H9 (cell line): ENCODE results near the gene CEP112. TPM values are rescaled to one million over a fixed set of nuclear protein-coding genes. Genes with fewer than 3 reads are reported as not detected.

Experiments used
- DNase-seq: peaks from one replicate; pipeline ENCODE4 v3.0.0-alpha.2; 2017
- H2AFZ ChIP-seq: one replicate; pipeline ENCODE4 v1.6.1; 2013; ENCODE audit warnings: mild to moderate bottlenecking, low read length, control low read depth, moderate library complexity
- H2AK5ac ChIP-seq: 2 replicates; pipeline ENCODE4 v1.6.1; 2013; ENCODE audit warnings: low read length, control low read depth, mixed read lengths; ENCODE audit not compliant: insufficient read length
- H2BK120ac ChIP-seq: one replicate; pipeline ENCODE4 v1.6.1; 2013; ENCODE audit warnings: low read depth, mild to moderate bottlenecking, low read length, control low read depth, inconsistent platforms; ENCODE audit not compliant: poor library complexity, severe bottlenecking
- H2BK12ac ChIP-seq: 2 replicates; pipeline ENCODE4 v1.6.1; 2013; ENCODE audit warnings: low read length, control low read depth, mixed read lengths, low read depth; ENCODE audit not compliant: insufficient read length
- H2BK15ac ChIP-seq: 2 replicates; pipeline ENCODE4 v1.6.1; 2013; ENCODE audit warnings: low read depth, low read length, control low read depth
- H2BK20ac ChIP-seq: one replicate; pipeline ENCODE4 v1.6.1; 2013; ENCODE audit warnings: low read depth, mild to moderate bottlenecking, low read length, control low read depth, inconsistent platforms; ENCODE audit not compliant: poor library complexity, severe bottlenecking
- H2BK5ac ChIP-seq: 2 replicates; pipeline ENCODE4 v1.6.1; 2013; ENCODE audit warnings: low read length, control low read depth, mixed read lengths; ENCODE audit not compliant: insufficient read length
- H3K14ac ChIP-seq: 2 replicates; pipeline ENCODE4 v1.6.1; 2013; ENCODE audit warnings: low read length, control low read depth; ENCODE audit not compliant: insufficient read depth
- H3K18ac ChIP-seq: 2 replicates; pipeline ENCODE4 v1.6.1; 2013; ENCODE audit warnings: low read depth, mild to moderate bottlenecking, mixed read lengths, low read length, control low read depth; ENCODE audit not compliant: insufficient read length
- H3K23ac ChIP-seq: 2 replicates; pipeline ENCODE4 v1.6.1; 2013; ENCODE audit warnings: low read length, control low read depth, mixed read lengths, low read depth; ENCODE audit not compliant: insufficient read length
- H3K23me2 ChIP-seq: 2 replicates; pipeline ENCODE4 v1.6.1; 2013; ENCODE audit warnings: low read depth, mild to moderate bottlenecking, mixed read lengths, low read length, control low read depth; ENCODE audit not compliant: insufficient read length, poor library complexity, severe bottlenecking
- H3K27ac ChIP-seq: 2 replicates; pipeline ENCODE4 v1.5.1; 2013; ENCODE audit warnings: low read length, control low read depth, mixed read lengths, low read depth; ENCODE audit not compliant: insufficient read length
- H3K27me3 ChIP-seq: 2 replicates; pipeline ENCODE4 v1.6.1; 2013; ENCODE audit warnings: low read length, control low read depth, inconsistent platforms; ENCODE audit not compliant: insufficient read depth
- H3K4ac ChIP-seq: 2 replicates; pipeline ENCODE4 v1.6.1; 2013; ENCODE audit warnings: low read depth, mild to moderate bottlenecking, control low read depth, inconsistent platforms, low read length, moderate library complexity
- H3K4me1 ChIP-seq: 2 replicates; pipeline ENCODE4 v1.6.1; 2013; ENCODE audit warnings: low read length, control low read depth, inconsistent platforms; ENCODE audit not compliant: insufficient read depth
- H3K4me2 ChIP-seq: 2 replicates; pipeline ENCODE4 v1.6.1; 2013; ENCODE audit warnings: low read length, control low read depth, mixed read lengths; ENCODE audit not compliant: insufficient read length, insufficient read depth
- H3K56ac ChIP-seq: 2 replicates; pipeline ENCODE4 v1.6.1; 2013; ENCODE audit warnings: low read depth, mild to moderate bottlenecking, mixed read lengths, low read length, control low read depth; ENCODE audit not compliant: insufficient read length
- H3K79me1 ChIP-seq: 2 replicates; pipeline ENCODE4 v1.6.1; 2013; ENCODE audit warnings: low read depth, mild to moderate bottlenecking, moderate library complexity, low read length, control low read depth, inconsistent platforms; ENCODE audit not compliant: insufficient read depth, poor library complexity, severe bottlenecking
- H3K79me2 ChIP-seq: 2 replicates; pipeline ENCODE4 v1.6.1; 2013; ENCODE audit warnings: low read length, control low read depth, inconsistent platforms; ENCODE audit not compliant: insufficient read depth
- H3K9ac ChIP-seq: 2 replicates; pipeline ENCODE4 v1.6.1; 2013; ENCODE audit warnings: low read length, control low read depth, mixed read lengths; ENCODE audit not compliant: insufficient read length; ENCODE audit errors: extremely low read depth
- H3K9me3 ChIP-seq: one replicate; pipeline ENCODE4 v1.6.1; 2013; ENCODE audit warnings: low read depth, low read length, inconsistent platforms; ENCODE audit not compliant: control insufficient read depth
- H3T11ph ChIP-seq: one replicate; pipeline ENCODE4 v1.6.1; 2013; ENCODE audit warnings: mild to moderate bottlenecking, low read length, control low read depth, inconsistent platforms
- H4K20me1 ChIP-seq: one replicate; pipeline ENCODE4 v1.6.1; 2013; ENCODE audit not compliant: control insufficient read depth, insufficient read length, insufficient read depth
- H4K5ac ChIP-seq: 2 replicates; pipeline ENCODE4 v1.6.1; 2013; ENCODE audit warnings: low read depth, mild to moderate bottlenecking, mixed read lengths, low read length, control low read depth; ENCODE audit not compliant: insufficient read length
- H4K8ac ChIP-seq: replicated peaks from 2 replicates; pipeline ENCODE4 v1.6.1; 2013; ENCODE audit warnings: low read length, control low read depth, mixed read lengths, low read depth; ENCODE audit not compliant: insufficient read length
- H4K91ac ChIP-seq: 2 replicates; pipeline ENCODE4 v1.6.1; 2013; ENCODE audit warnings: low read depth, mild to moderate bottlenecking, moderate library complexity, mixed read lengths, low read length, control low read depth; ENCODE audit not compliant: insufficient read length
- H3K27ac Mint-ChIP-seq, 3 experiments: 2 replicates in 2 of 3; 3 replicates in 1 of 3; pipeline ENCODE4 v1.8.0; 2020 to 2021; ENCODE audit warnings: mixed read lengths in 3 of 3, mild to moderate bottlenecking in 1 of 3, moderate library complexity in 1 of 3
- H3K27me3 Mint-ChIP-seq: 2 replicates; pipeline ENCODE4 v1.8.0; 2021; ENCODE audit warnings: low read depth, mild to moderate bottlenecking, moderate library complexity, mixed read lengths
- H3K36me3 Mint-ChIP-seq, 3 experiments: 2 replicates in 2 of 3; 3 replicates in 1 of 3; pipeline ENCODE4 v1.8.0; 2020 to 2021; ENCODE audit warnings: low read depth in 3 of 3, mixed read lengths in 3 of 3; ENCODE audit not compliant: insufficient read depth in 1 of 3
- H3K4me1 Mint-ChIP-seq, 2 experiments: 2 replicates each; pipeline ENCODE4 v1.8.0; 2020; ENCODE audit warnings: mixed read lengths in 2 of 2
- H3K4me3 Mint-ChIP-seq, 2 experiments: 2 replicates in 1 of 2; 3 replicates in 1 of 2; pipeline ENCODE4 v1.8.0; 2020 to 2021; ENCODE audit warnings: mild to moderate bottlenecking in 2 of 2, mixed read lengths in 2 of 2, moderate library complexity in 1 of 2
- H3K9me3 Mint-ChIP-seq, 2 experiments: 2 replicates in 1 of 2; 3 replicates in 1 of 2; pipeline ENCODE4 v1.8.0; 2020; ENCODE audit warnings: mild to moderate bottlenecking in 2 of 2, mixed read lengths in 2 of 2, moderate library complexity in 1 of 2
- CTCF ChIP-seq: fragments of 200-600 bp; sonication (generic); conservative IDR thresholded peaks from 3 replicates; pipeline ENCODE4 v1.8.0; 2021; ENCODE audit warnings: antibody characterized with exemption, mild to moderate bottlenecking
- WGBS: extraction: QIAGEN DNeasy Blood & Tissue Kit; methylation state at CpG from one replicate; pipeline ENCODE4 v1.1.7; 2013; ENCODE audit warnings: missing lambda C conversion rate, low lambda C conversion rate, mixed read lengths; ENCODE audit not compliant: insufficient read length; ENCODE audit errors: extremely low coverage; 5-methylcytosine and 5-hydroxymethylcytosine counted together
- total RNA-seq: library from RNA; stranded (reverse); gene quantifications from 2 replicates; pipeline ENCODE4 v1.2.1, GENCODE V29; 2021

CEP112 gene
- total RNA-seq, 1 experiment from 2014 or later = 5.4 TPM

GRCh38 chr17:65787503-65787902 lies 404.4 kb downstream of the CEP112 start:
- Histone ChIP-seq H2BK15ac (no peak overlapping the region), H2BK12ac (no peak overlapping the region), H3K27ac (no peak overlapping the region), H4K91ac (no peak overlapping the region), H2BK5ac (no peak overlapping the region), H3K27me3 (no peaks in the 10 kb centered on the region), H3K79me1 (no peaks in the 10 kb centered on the region), H3K4me2 (no peak overlapping the region), H3K9ac (no peak overlapping the region), H3K79me2 (no peaks in the 10 kb centered on the region), H2AFZ (no peak overlapping the region), H3K56ac (no peak overlapping the region), H2BK120ac (no peak overlapping the region), H3K18ac (no peak overlapping the region), H4K8ac (no peak overlapping the region), H3K9me3 (no peaks in the 10 kb centered on the region), H3K4ac (no peak overlapping the region), H2BK20ac (no peak overlapping the region), H3T11ph (no peak overlapping the region), H4K20me1 (no peaks in the 10 kb centered on the region), H3K23ac (no peak overlapping the region), H3K4me1 (no peaks in the 10 kb centered on the region), H2AK5ac (no peak overlapping the region), H4K5ac (no peak overlapping the region), H3K23me2 (no peaks in the 10 kb centered on the region), H3K14ac (no peak overlapping the region)
- H3K9me3 Mint-ChIP-seq = no peaks in the 10 kb centered on the region
- peaks cover 20 to 23% of the 10 kb centered on the region in 2 experiments for H3K4me1 Mint-ChIP-seq
- TF ChIP-seq CTCF = no peak
- no peak for DNase-seq
- H3K27ac Mint-ChIP-seq = no peak overlapping the region
- H3K4me3 Mint-ChIP-seq = no peak overlapping the region
- H3K36me3 Mint-ChIP-seq = no peaks in the 10 kb centered on the region
- no CpG with 5 or more reads among the region's 1 CpG for WGBS
- peaks cover 2% of the 10 kb centered on the region; the same call in 1 of the 2 replicates for H3K27me3 Mint-ChIP-seq
